Measurements from ENCODE around the gene LEKR1. TPM values are rescaled to one million over a fixed set of nuclear protein-coding genes. Genes with fewer than 3 reads are reported as not detected.

The LEKR1 gene
- total and polyA plus RNA-seq, 2 donors (not counting 3 experiments of a cell fraction or from before 2014, with no cell fraction given) = 0.07 to 0.64 TPM

- Histone ChIP-seq H3K9ac (replicated peaks; ENCODE audit: extremely low read depth, insufficient read depth, low read length) (peak overlapping the region; percentile 88), H4K20me1 (replicated peaks; ENCODE audit: control insufficient read depth, extremely low read depth, insufficient read depth, low read length) (no peaks in the 10 kb centered on the region), H3K9me3 (replicated peaks; ENCODE audit: control insufficient read depth, insufficient read depth, low read length) (no peaks in the 10 kb centered on the region), H3K36me3 (ENCODE audit: control insufficient read depth in 2 of 2, extremely low read depth in 1 of 2, insufficient read depth in 2 of 2, low read length in 2 of 2) (no peaks in the 10 kb centered on the region), H3K4me2 (ENCODE audit: insufficient read depth, low read length) (peak overlapping the region; percentile 59), H2AFZ (ENCODE audit: low read depth, low read length) (no peak overlapping the region), H3K4me1 (ENCODE audit: control insufficient read depth, extremely low read depth, insufficient read depth, low read length) (peaks cover 45% of the 10 kb centered on the region), H3K79me2 (ENCODE audit: control insufficient read depth, insufficient read depth, low read length) (no peaks in the 10 kb centered on the region), H3K27ac (ENCODE audit: insufficient read depth, low read depth, low read length) (peak overlapping the region; percentile 91), H3K27me3 (ENCODE audit: control insufficient read depth in 2 of 2, insufficient read depth in 2 of 2, low read length in 2 of 2) (no peaks in the 10 kb centered on the region), H3K4me3 (replicated peaks in 1 of 3; ENCODE audit: insufficient read depth in 1 of 3, low read depth in 1 of 3, low read length in 3 of 3) (no peak overlapping the region), H3K9me1 (replicated peaks; ENCODE audit: control insufficient read depth, extremely low read depth, insufficient read depth, low read length) (no peaks in the 10 kb centered on the region)
- CTCF ChIA-PET = interaction anchor here (0.7 to 1.7 kb wide), 2 partner anchors 143 to 216 kb away, joined by 3 to 9 read pairs; no protein-coding TSS in a partner anchor
- peak; percentile 85 for FAIRE-seq
- POLR2A ChIA-PET = no interaction called here
- no TSS peak for BruUV-seq (replicated peaks)
- DNase-seq (ENCODE audit: low read depth, low spot score) = peak; percentile 80
- intact Hi-C loops (cut with micrococcal nuclease) (loop anchor here (2.0 to 5.0 kb wide), 2 partner anchors 126 to 713 kb away; no protein-coding TSS in a partner anchor), dilution Hi-C loops (cut with MboI; ENCODE audit: extremely low pct_ligation_motif_present, low sequenced_read_pairs) (loop anchor here (25.0 kb wide), 1 partner anchor 107 kb away; no protein-coding TSS in a partner anchor)
- peak; percentile 90 for TF ChIP-seq FOS (IDR thresholded peaks at IDR 0.05; ENCODE audit: borderline replicate concordance, insufficient read depth, low read length)
- TF ChIP-seq POLR2AphosphoS5 (IDR thresholded peaks at IDR 0.05; ENCODE audit: insufficient read depth, low read depth, low read length) = peak; percentile 53
- TF ChIP-seq CTCF (IDR thresholded peaks at IDR 0.05; ENCODE audit: extremely low read depth in 1 of 2, insufficient read depth in 1 of 2, low read depth in 1 of 2, low read length in 2 of 2) = no peak
- TF ChIP-seq JUN (IDR thresholded peaks at IDR 0.05; ENCODE audit: borderline replicate concordance, insufficient read depth, insufficient read length, low read depth) = peak; percentile 50
- peak; percentile 51 for TF ChIP-seq MYC (IDR thresholded peaks at IDR 0.05; ENCODE audit: low read depth, low read length)
- no peak for TF ChIP-seq EZH2 (IDR thresholded peaks at IDR 0.05; ENCODE audit: borderline replicate concordance, low read depth, low read length, severe bottlenecking)
- TF ChIP-seq POLR2A (IDR thresholded peaks at IDR 0.05; ENCODE audit: low read depth, low read length) = no peak
- no peak for TF ChIP-seq MAX (IDR thresholded peaks at IDR 0.05; ENCODE audit: insufficient read depth, insufficient read length)
- TF ChIP-seq GATA2 (IDR thresholded peaks at IDR 0.05; ENCODE audit: insufficient read depth, insufficient read length, low read depth, low read length) = peak; percentile 99
These were observed 7.3 kb upstream of the LEKR1 start for GRCh38 chr3:156818890-156819289.

Measured in endothelial cell of umbilical vein (primary cell).